H9 (cell line): ENCODE data around the gene TDRD1. TPM values are rescaled to one million over a fixed set of nuclear protein-coding genes. Genes with fewer than 3 reads are reported as not detected.

ENCODE experiments used
- DNase-seq: peaks from one replicate; pipeline ENCODE4 v3.0.0-alpha.2; 2017
- H2AFZ ChIP-seq: one replicate; pipeline ENCODE4 v1.6.1; 2013; ENCODE audit warnings: mild to moderate bottlenecking, low read length, control low read depth, moderate library complexity
- H2AK5ac ChIP-seq: 2 replicates; pipeline ENCODE4 v1.6.1; 2013; ENCODE audit warnings: low read length, control low read depth, mixed read lengths; ENCODE audit not compliant: insufficient read length
- H2BK120ac ChIP-seq: one replicate; pipeline ENCODE4 v1.6.1; 2013; ENCODE audit warnings: low read depth, mild to moderate bottlenecking, low read length, control low read depth, inconsistent platforms; ENCODE audit not compliant: poor library complexity, severe bottlenecking
- H2BK12ac ChIP-seq: 2 replicates; pipeline ENCODE4 v1.6.1; 2013; ENCODE audit warnings: low read length, control low read depth, mixed read lengths, low read depth; ENCODE audit not compliant: insufficient read length
- H2BK15ac ChIP-seq: 2 replicates; pipeline ENCODE4 v1.6.1; 2013; ENCODE audit warnings: low read depth, low read length, control low read depth
- H2BK20ac ChIP-seq: one replicate; pipeline ENCODE4 v1.6.1; 2013; ENCODE audit warnings: low read depth, mild to moderate bottlenecking, low read length, control low read depth, inconsistent platforms; ENCODE audit not compliant: poor library complexity, severe bottlenecking
- H2BK5ac ChIP-seq: 2 replicates; pipeline ENCODE4 v1.6.1; 2013; ENCODE audit warnings: low read length, control low read depth, mixed read lengths; ENCODE audit not compliant: insufficient read length
- H3K14ac ChIP-seq: 2 replicates; pipeline ENCODE4 v1.6.1; 2013; ENCODE audit warnings: low read length, control low read depth; ENCODE audit not compliant: insufficient read depth
- H3K18ac ChIP-seq: 2 replicates; pipeline ENCODE4 v1.6.1; 2013; ENCODE audit warnings: low read depth, mild to moderate bottlenecking, mixed read lengths, low read length, control low read depth; ENCODE audit not compliant: insufficient read length
- H3K23ac ChIP-seq: 2 replicates; pipeline ENCODE4 v1.6.1; 2013; ENCODE audit warnings: low read length, control low read depth, mixed read lengths, low read depth; ENCODE audit not compliant: insufficient read length
- H3K23me2 ChIP-seq: 2 replicates; pipeline ENCODE4 v1.6.1; 2013; ENCODE audit warnings: low read depth, mild to moderate bottlenecking, mixed read lengths, low read length, control low read depth; ENCODE audit not compliant: insufficient read length, poor library complexity, severe bottlenecking
- H3K27ac ChIP-seq: 2 replicates; pipeline ENCODE4 v1.5.1; 2013; ENCODE audit warnings: low read length, control low read depth, mixed read lengths, low read depth; ENCODE audit not compliant: insufficient read length
- H3K27me3 ChIP-seq: 2 replicates; pipeline ENCODE4 v1.6.1; 2013; ENCODE audit warnings: low read length, control low read depth, inconsistent platforms; ENCODE audit not compliant: insufficient read depth
- H3K4ac ChIP-seq: 2 replicates; pipeline ENCODE4 v1.6.1; 2013; ENCODE audit warnings: low read depth, mild to moderate bottlenecking, control low read depth, inconsistent platforms, low read length, moderate library complexity
- H3K4me1 ChIP-seq: 2 replicates; pipeline ENCODE4 v1.6.1; 2013; ENCODE audit warnings: low read length, control low read depth, inconsistent platforms; ENCODE audit not compliant: insufficient read depth
- H3K4me2 ChIP-seq: 2 replicates; pipeline ENCODE4 v1.6.1; 2013; ENCODE audit warnings: low read length, control low read depth, mixed read lengths; ENCODE audit not compliant: insufficient read length, insufficient read depth
- H3K56ac ChIP-seq: 2 replicates; pipeline ENCODE4 v1.6.1; 2013; ENCODE audit warnings: low read depth, mild to moderate bottlenecking, mixed read lengths, low read length, control low read depth; ENCODE audit not compliant: insufficient read length
- H3K79me1 ChIP-seq: 2 replicates; pipeline ENCODE4 v1.6.1; 2013; ENCODE audit warnings: low read depth, mild to moderate bottlenecking, moderate library complexity, low read length, control low read depth, inconsistent platforms; ENCODE audit not compliant: insufficient read depth, poor library complexity, severe bottlenecking
- H3K79me2 ChIP-seq: 2 replicates; pipeline ENCODE4 v1.6.1; 2013; ENCODE audit warnings: low read length, control low read depth, inconsistent platforms; ENCODE audit not compliant: insufficient read depth
- H3K9ac ChIP-seq: 2 replicates; pipeline ENCODE4 v1.6.1; 2013; ENCODE audit warnings: low read length, control low read depth, mixed read lengths; ENCODE audit not compliant: insufficient read length; ENCODE audit errors: extremely low read depth
- H3K9me3 ChIP-seq: one replicate; pipeline ENCODE4 v1.6.1; 2013; ENCODE audit warnings: low read depth, low read length, inconsistent platforms; ENCODE audit not compliant: control insufficient read depth
- H3T11ph ChIP-seq: one replicate; pipeline ENCODE4 v1.6.1; 2013; ENCODE audit warnings: mild to moderate bottlenecking, low read length, control low read depth, inconsistent platforms
- H4K20me1 ChIP-seq: one replicate; pipeline ENCODE4 v1.6.1; 2013; ENCODE audit not compliant: control insufficient read depth, insufficient read length, insufficient read depth
- H4K5ac ChIP-seq: 2 replicates; pipeline ENCODE4 v1.6.1; 2013; ENCODE audit warnings: low read depth, mild to moderate bottlenecking, mixed read lengths, low read length, control low read depth; ENCODE audit not compliant: insufficient read length
- H4K8ac ChIP-seq: replicated peaks from 2 replicates; pipeline ENCODE4 v1.6.1; 2013; ENCODE audit warnings: low read length, control low read depth, mixed read lengths, low read depth; ENCODE audit not compliant: insufficient read length
- H4K91ac ChIP-seq: 2 replicates; pipeline ENCODE4 v1.6.1; 2013; ENCODE audit warnings: low read depth, mild to moderate bottlenecking, moderate library complexity, mixed read lengths, low read length, control low read depth; ENCODE audit not compliant: insufficient read length
- H3K27ac Mint-ChIP-seq, 3 experiments: 2 replicates in 2 of 3; 3 replicates in 1 of 3; pipeline ENCODE4 v1.8.0; 2020 to 2021; ENCODE audit warnings: mixed read lengths in 3 of 3, mild to moderate bottlenecking in 1 of 3, moderate library complexity in 1 of 3
- H3K27me3 Mint-ChIP-seq: 2 replicates; pipeline ENCODE4 v1.8.0; 2021; ENCODE audit warnings: low read depth, mild to moderate bottlenecking, moderate library complexity, mixed read lengths
- H3K36me3 Mint-ChIP-seq, 3 experiments: 2 replicates in 2 of 3; 3 replicates in 1 of 3; pipeline ENCODE4 v1.8.0; 2020 to 2021; ENCODE audit warnings: low read depth in 3 of 3, mixed read lengths in 3 of 3; ENCODE audit not compliant: insufficient read depth in 1 of 3
- H3K4me1 Mint-ChIP-seq, 2 experiments: 2 replicates each; pipeline ENCODE4 v1.8.0; 2020; ENCODE audit warnings: mixed read lengths in 2 of 2
- H3K4me3 Mint-ChIP-seq, 2 experiments: 2 replicates in 1 of 2; 3 replicates in 1 of 2; pipeline ENCODE4 v1.8.0; 2020 to 2021; ENCODE audit warnings: mild to moderate bottlenecking in 2 of 2, mixed read lengths in 2 of 2, moderate library complexity in 1 of 2
- H3K9me3 Mint-ChIP-seq, 2 experiments: 2 replicates in 1 of 2; 3 replicates in 1 of 2; pipeline ENCODE4 v1.8.0; 2020; ENCODE audit warnings: mild to moderate bottlenecking in 2 of 2, mixed read lengths in 2 of 2, moderate library complexity in 1 of 2
- WGBS: extraction: QIAGEN DNeasy Blood & Tissue Kit; methylation state at CpG from one replicate; pipeline ENCODE4 v1.1.7; 2013; ENCODE audit warnings: missing lambda C conversion rate, low lambda C conversion rate, mixed read lengths; ENCODE audit not compliant: insufficient read length; ENCODE audit errors: extremely low coverage; 5-methylcytosine and 5-hydroxymethylcytosine counted together
- total RNA-seq: library from RNA; stranded (reverse); gene quantifications from 2 replicates; pipeline ENCODE4 v1.2.1, GENCODE V29; 2021
- TF ChIP-seq, protein P1 (sequence below): fragments of 200-600 bp; sonication (generic); conservative IDR thresholded peaks from 3 replicates; pipeline ENCODE4 v1.8.0; 2021; ENCODE audit warnings: antibody characterized with exemption, mild to moderate bottlenecking

Gene TDRD1
- total RNA-seq, 1 experiment from 2014 or later, result 0.15 TPM

DNA sequence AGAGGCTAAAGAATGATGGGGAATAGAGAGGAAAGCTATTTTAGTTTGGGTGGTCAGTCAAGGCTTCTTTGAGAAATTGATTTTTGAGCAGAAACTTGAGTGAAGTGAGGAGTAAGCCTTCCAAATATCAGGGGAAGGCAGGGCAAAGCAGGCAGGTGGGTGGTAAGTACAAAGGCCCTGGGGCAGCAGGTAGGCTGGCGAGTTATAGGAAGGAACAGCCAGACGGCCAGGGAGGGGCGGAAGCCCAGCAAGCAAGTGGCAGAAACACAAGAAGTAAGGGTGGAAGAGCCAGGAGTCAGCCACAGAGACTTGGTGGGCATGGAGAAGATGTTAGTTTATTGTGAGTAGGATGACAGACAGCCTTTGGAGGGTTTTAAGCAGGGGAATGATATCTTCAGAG, 94.8 kb downstream of the TDRD1 start:
- no peaks in the 10 kb centered on the region for H3K79me2 ChIP-seq
- no peak overlapping the region for H3K27ac Mint-ChIP-seq
- no peak overlapping the region for H3K56ac ChIP-seq

More for the DNA sequence above, 94.8 kb downstream of the TDRD1 start:
- TF ChIP-seq, protein P1, sequence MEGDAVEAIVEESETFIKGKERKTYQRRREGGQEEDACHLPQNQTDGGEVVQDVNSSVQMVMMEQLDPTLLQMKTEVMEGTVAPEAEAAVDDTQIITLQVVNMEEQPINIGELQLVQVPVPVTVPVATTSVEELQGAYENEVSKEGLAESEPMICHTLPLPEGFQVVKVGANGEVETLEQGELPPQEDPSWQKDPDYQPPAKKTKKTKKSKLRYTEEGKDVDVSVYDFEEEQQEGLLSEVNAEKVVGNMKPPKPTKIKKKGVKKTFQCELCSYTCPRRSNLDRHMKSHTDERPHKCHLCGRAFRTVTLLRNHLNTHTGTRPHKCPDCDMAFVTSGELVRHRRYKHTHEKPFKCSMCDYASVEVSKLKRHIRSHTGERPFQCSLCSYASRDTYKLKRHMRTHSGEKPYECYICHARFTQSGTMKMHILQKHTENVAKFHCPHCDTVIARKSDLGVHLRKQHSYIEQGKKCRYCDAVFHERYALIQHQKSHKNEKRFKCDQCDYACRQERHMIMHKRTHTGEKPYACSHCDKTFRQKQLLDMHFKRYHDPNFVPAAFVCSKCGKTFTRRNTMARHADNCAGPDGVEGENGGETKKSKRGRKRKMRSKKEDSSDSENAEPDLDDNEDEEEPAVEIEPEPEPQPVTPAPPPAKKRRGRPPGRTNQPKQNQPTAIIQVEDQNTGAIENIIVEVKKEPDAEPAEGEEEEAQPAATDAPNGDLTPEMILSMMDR, result no peak
- H3K18ac ChIP-seq, result no peak overlapping the region
- Mint-ChIP-seq H3K4me3 (no peak overlapping the region), H3K9me3 (no peaks in the 10 kb centered on the region), H3K36me3 (no peaks in the 10 kb centered on the region), H3K27me3 (peaks cover 5% of the 10 kb centered on the region), H3K4me1 (no peaks in the 10 kb centered on the region)
- H3K4ac ChIP-seq, result no peak overlapping the region
- H4K8ac ChIP-seq, result no peak overlapping the region
- H3K27ac ChIP-seq, result no peak overlapping the region
- no peaks in the 10 kb centered on the region for H3K9me3 ChIP-seq
- no peaks in the 10 kb centered on the region for H3K23me2 ChIP-seq
- no peak overlapping the region for H2BK20ac ChIP-seq
- no peak overlapping the region for H3K9ac ChIP-seq
- no peaks in the 10 kb centered on the region for H4K20me1 ChIP-seq
- no peak overlapping the region for H4K91ac ChIP-seq
- WGBS, result no CpG with 5 or more reads among the region's 3 CpGs
- no peak for DNase-seq
- no peak overlapping the region for H3K23ac ChIP-seq
- H2AFZ ChIP-seq, result no peak overlapping the region
- no peaks in the 10 kb centered on the region for H3K79me1 ChIP-seq
- no peak overlapping the region for H2BK120ac ChIP-seq
- H2BK15ac ChIP-seq, result no peak overlapping the region
- no peaks in the 10 kb centered on the region for H3K4me1 ChIP-seq
- H2BK12ac ChIP-seq, result no peak overlapping the region
- no peak overlapping the region for H2BK5ac ChIP-seq
- no peak overlapping the region for H4K5ac ChIP-seq
- H3K14ac ChIP-seq, result no peak overlapping the region
- no peak overlapping the region for H3T11ph ChIP-seq
- no peaks in the 10 kb centered on the region for H3K27me3 ChIP-seq
- no peak overlapping the region for H2AK5ac ChIP-seq
- no peak overlapping the region for H3K4me2 ChIP-seq
